ENCODE results near the gene GRB10. TPM values are rescaled to one million over a fixed set of nuclear protein-coding genes. Genes with fewer than 3 reads are reported as not detected.
A peak's percentile ranks its signal among the peaks of the same experiment; 100 is the strongest.

Gene GRB10
- total and polyA plus RNA-seq, 4 donors = 11.6 to 68.6 (median 41.0) TPM

DNA sequence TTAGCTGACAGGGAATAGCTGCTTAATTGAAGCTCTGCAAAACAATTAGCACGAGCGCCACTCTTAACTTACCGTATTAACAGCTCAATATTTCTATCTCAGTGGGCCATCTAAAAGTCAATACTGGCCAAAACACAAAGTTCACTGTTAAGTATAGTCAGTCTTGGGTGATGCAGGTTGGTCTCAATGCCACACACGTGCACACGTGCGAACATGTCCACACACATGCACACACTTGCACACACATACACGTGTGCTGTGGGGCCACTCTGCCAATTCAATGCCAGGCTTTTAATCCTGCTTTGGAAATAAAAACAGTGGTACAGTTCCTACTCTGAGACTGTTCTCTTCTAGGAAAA is 105.1 kb downstream of the GRB10 start:
- H3K36me3 ChIP-seq (ENCODE audit: control insufficient read depth in 4 of 4, insufficient read depth in 4 of 4, low read length in 4 of 4) = peaks cover 0 to 11% (median 3%) of the 10 kb centered on the region in 4 donors
- no peak overlapping the region for H3K4me3 ChIP-seq
- no peaks in the 10 kb centered on the region for H3K9me3 ChIP-seq (ENCODE audit: control insufficient read depth in 4 of 4, insufficient read depth in 3 of 4, low read length in 3 of 4)
- TF ChIP-seq, protein P1, sequence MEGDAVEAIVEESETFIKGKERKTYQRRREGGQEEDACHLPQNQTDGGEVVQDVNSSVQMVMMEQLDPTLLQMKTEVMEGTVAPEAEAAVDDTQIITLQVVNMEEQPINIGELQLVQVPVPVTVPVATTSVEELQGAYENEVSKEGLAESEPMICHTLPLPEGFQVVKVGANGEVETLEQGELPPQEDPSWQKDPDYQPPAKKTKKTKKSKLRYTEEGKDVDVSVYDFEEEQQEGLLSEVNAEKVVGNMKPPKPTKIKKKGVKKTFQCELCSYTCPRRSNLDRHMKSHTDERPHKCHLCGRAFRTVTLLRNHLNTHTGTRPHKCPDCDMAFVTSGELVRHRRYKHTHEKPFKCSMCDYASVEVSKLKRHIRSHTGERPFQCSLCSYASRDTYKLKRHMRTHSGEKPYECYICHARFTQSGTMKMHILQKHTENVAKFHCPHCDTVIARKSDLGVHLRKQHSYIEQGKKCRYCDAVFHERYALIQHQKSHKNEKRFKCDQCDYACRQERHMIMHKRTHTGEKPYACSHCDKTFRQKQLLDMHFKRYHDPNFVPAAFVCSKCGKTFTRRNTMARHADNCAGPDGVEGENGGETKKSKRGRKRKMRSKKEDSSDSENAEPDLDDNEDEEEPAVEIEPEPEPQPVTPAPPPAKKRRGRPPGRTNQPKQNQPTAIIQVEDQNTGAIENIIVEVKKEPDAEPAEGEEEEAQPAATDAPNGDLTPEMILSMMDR (IDR thresholded peaks at IDR 0.05; ENCODE audit: control extremely low read depth, extremely low read depth) = no peak
- peaks cover 0 to 22% (median 0%) of the 10 kb centered on the region in 5 donors for H3K4me1 ChIP-seq (ENCODE audit: control insufficient read depth in 5 of 5, insufficient read depth in 5 of 5, low read length in 5 of 5)
- DNase-seq = no peak
- WGBS, 2 donors = 88 to 94% methylated on average over 7 of the region's 7 CpGs
- H3K9ac ChIP-seq (ENCODE audit: insufficient read depth in 1 of 2, low read length in 2 of 2) = no peak overlapping the region
- no peak overlapping the region for H3K27ac ChIP-seq (ENCODE audit: low read depth in 1 of 2, low read length in 1 of 2)
- H3K27me3 ChIP-seq (ENCODE audit: control insufficient read depth in 3 of 3, insufficient read depth in 3 of 3, low read length in 2 of 3) = no peaks in the 10 kb centered on the region
- no peak for ATAC-seq (ENCODE audit: insufficient read depth, low FRiP score)

DNA sequence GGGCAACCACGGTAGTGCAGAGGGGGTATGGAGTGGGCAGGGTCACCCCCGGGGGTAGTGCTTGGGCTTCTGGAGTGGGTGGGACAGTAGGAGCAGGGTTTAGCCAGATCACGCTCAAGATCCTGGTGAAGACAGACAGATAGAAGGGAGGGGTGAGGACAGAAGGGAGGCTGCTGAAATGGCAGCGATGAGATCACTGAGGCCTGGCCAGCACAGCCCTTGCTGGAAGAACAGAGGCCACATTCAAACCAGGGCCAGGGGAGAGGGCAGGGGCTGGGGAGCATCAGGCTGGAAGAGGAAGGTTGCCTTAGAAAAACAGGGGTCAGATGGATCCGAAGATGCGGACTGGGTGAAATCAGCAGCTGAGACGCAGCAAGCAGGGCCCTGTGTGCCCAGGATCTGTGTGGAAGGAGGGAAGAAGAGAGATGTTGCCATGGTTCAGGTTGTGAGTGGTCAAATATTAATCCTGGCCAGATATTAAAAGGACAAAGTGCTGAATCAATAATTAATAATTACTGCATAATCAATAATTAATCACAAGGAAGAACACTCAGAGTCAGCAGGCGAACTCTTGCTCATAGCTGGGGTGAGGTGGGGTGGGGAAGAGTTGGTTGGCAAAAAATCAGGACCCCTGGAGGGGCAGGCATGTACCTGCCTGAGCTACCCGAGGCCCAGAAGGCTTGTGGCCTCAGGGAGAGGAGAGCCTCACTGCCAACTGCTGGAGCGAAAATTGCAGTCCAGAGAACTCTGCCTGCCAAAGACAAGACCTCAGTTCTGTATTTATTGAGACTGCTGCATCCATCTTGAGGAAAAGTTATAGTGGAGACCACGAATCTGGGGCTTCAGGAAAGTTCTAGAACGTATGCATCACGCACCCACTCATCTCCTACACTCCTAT is 105.7 kb downstream of the GRB10 start:
- Histone ChIP-seq H3K4me3 (no peak overlapping the region), H3K36me3 (ENCODE audit: control insufficient read depth in 4 of 4, insufficient read depth in 4 of 4, low read length in 4 of 4) (peaks cover 0 to 13% (median 3%) of the 10 kb centered on the region in 4 donors), H3K4me1 (ENCODE audit: control insufficient read depth in 5 of 5, insufficient read depth in 5 of 5, low read length in 5 of 5) (peaks cover 0 to 19% (median 0%) of the 10 kb centered on the region in 5 donors), H3K9me3 (ENCODE audit: control insufficient read depth in 4 of 4, insufficient read depth in 3 of 4, low read length in 3 of 4) (no peaks in the 10 kb centered on the region), H3K9ac (ENCODE audit: insufficient read depth in 1 of 2, low read length in 2 of 2) (no peak overlapping the region), H3K27ac (ENCODE audit: low read depth in 1 of 2, low read length in 1 of 2) (peak overlapping the region in 1 of 2 donors; percentile 32), H3K27me3 (ENCODE audit: control insufficient read depth in 3 of 3, insufficient read depth in 3 of 3, low read length in 2 of 3) (no peaks in the 10 kb centered on the region)
- no peak for DNase-seq
- ATAC-seq (ENCODE audit: insufficient read depth, low FRiP score) = no peak
- TF ChIP-seq, protein P1 (IDR thresholded peaks at IDR 0.05; ENCODE audit: control extremely low read depth, extremely low read depth) = no peak
- WGBS, 2 donors = 82 to 89% methylated on average over 13 of the region's 13 CpGs

GRCh38 chr7:50676079-50676478 is 106.6 kb downstream of the GRB10 start:
- Histone ChIP-seq H3K4me3 (no peak overlapping the region), H3K9ac (ENCODE audit: insufficient read depth in 1 of 2, low read length in 2 of 2) (no peak overlapping the region), H3K27me3 (ENCODE audit: control insufficient read depth in 3 of 3, insufficient read depth in 3 of 3, low read length in 2 of 3) (no peaks in the 10 kb centered on the region), H3K9me3 (ENCODE audit: control insufficient read depth in 4 of 4, insufficient read depth in 3 of 4, low read length in 3 of 4) (no peaks in the 10 kb centered on the region), H3K36me3 (ENCODE audit: control insufficient read depth in 4 of 4, insufficient read depth in 4 of 4, low read length in 4 of 4) (peaks cover 0 to 14% (median 3%) of the 10 kb centered on the region in 4 donors), H3K27ac (ENCODE audit: low read depth in 1 of 2, low read length in 1 of 2) (no peak overlapping the region), H3K4me1 (ENCODE audit: control insufficient read depth in 5 of 5, insufficient read depth in 5 of 5, low read length in 5 of 5) (peaks cover 0 to 13% (median 0%) of the 10 kb centered on the region in 5 donors)
- 43 to 44% methylated on average over 5 of the region's 5 CpGs for WGBS, 2 donors
- ATAC-seq (ENCODE audit: insufficient read depth, low FRiP score) (no peak), DNase-seq (no peak)
- TF ChIP-seq, protein P1 (IDR thresholded peaks at IDR 0.05; ENCODE audit: control extremely low read depth, extremely low read depth) = no peak

All from lung (tissue), 12 donors.